ENCODE measurements around the gene BEST4.

BEST4 gene

DNA sequence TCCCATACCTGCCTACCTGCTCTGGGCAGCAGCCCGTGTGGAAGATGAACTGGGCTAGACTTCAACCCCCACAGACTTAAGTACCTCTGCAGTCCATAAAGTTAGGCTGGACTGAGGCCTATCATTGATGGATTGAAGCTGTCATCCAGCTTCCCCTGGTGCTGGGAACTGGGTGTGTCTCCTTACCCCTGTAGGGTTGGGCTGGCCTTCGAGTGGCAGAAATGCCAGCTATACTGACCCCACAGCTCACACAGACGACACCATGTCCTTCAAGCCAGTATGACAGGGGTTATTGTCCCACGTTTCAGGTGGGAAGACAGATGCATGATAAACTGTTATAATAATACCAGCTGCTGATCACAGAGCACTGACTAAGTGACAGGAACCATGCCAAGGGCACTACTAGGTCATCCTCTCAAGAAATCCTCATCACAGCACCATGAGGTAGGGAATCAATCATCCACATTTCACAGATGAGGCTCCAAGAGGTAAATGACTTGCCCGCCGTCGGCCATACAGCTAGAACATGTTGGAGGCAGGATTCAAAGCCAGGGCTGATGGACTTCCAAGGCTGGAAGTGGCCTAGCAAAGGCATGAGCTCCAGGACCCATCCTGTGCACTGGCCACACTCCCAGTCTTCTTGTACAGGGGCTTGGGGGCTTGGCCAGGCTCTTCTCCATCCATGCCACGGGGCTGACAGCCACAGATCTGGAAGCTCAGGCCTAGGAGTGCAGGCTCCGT is at the start of gene BEST4:
Gene BEST4, minus strand, starts transcription at position 51 of the 741 bp plus-strand sequence. CDS start 465 bp downstream, outside the sequence.
- H3K36me3 ChIP-seq (ENCODE audit: control insufficient read depth, insufficient read depth, low read length) = no peaks in the 10 kb centered on the region
- H3K4me1 ChIP-seq (ENCODE audit: control insufficient read depth, insufficient read depth, low read length) = peaks cover 41% of the 10 kb centered on the region
- no peak within 1 kb of the TSS for H3K27ac ChIP-seq (ENCODE audit: low read depth, low read length)
- no peaks in the 10 kb centered on the region for H3K9me3 ChIP-seq (ENCODE audit: control insufficient read depth, insufficient read depth, low read depth, low read length)
- peaks cover 24% of the 10 kb centered on the region for H3K27me3 ChIP-seq (ENCODE audit: control insufficient read depth, insufficient read depth, low read length)
- H3K4me3 ChIP-seq (ENCODE audit: low read depth, low read length) = no peak within 1 kb of the TSS
- H3K9ac ChIP-seq (ENCODE audit: low read length) = no peak within 1 kb of the TSS

DNA sequence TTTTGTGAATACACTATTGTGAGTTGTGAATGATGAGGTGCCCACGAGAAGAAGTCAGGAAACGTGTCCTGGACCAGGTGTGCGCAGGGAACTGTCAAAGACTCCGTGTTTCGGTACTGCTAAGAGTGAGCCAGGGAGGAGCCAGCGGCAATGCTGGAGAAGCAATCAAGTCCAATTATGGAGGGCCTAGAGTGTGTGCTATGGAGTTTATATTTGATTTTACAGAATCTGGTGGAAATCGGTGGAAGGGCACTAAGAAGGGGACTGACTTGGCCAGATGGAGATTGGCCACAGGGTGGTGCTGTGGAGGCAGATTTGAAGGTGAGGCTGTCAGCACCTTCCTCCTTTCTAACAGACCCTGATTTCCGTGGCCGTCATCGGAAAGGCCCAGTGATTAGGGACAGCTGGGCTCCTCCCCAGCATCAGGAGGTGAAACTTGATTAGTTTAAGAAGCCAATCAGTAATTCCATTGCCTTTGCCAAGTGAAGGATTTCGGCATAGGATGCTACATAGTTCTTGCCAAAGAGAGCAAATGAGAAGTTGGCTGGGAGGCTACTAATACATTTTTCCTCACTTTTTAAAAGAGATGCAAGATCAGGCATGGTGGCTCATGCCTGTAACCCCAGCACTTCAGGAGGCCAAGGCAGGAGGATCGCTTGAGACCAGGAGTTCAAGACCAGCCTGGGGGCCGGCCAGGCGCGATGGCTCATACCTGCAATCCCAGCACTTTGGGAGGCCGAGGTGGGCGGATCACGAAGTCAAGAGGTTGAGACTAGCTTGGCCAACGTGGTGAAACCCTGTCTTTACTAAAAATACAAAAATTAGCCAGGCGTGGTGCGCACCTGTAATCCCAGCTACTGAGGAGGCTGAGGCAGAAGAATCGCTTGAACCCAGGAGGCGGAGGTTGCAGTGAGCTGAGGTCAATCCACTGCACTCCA is 48.0 kb upstream of the BEST4 start:
- Histone ChIP-seq H3K4me1 (ENCODE audit: control insufficient read depth, insufficient read depth, low read length) (peaks cover 15% of the 10 kb centered on the region), H3K27me3 (ENCODE audit: control insufficient read depth, insufficient read depth, low read length) (no peaks in the 10 kb centered on the region), H3K9ac (ENCODE audit: low read length) (no peak overlapping the region)

DNA sequence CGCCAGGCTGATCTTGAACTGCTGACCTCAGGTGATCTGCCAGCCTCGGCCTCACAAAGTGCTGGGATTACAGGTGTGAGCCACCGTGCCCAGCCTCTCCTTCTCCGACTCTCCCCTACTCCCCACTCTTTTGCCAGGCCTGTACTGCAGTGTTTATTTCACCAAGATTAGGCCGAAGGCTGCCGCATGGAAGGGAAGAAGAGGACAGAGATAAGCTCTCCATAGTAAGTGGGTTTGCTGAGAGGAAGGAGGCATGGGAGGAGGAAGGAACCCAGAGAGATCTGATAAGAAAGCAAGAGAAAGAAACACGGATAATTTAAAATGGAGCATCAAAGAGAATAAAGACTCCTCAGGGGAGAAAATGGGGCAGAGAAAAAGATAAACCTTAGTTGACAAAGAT is 46.4 kb upstream of the BEST4 start:
- no peaks in the 10 kb centered on the region for H3K36me3 ChIP-seq (ENCODE audit: control insufficient read depth, insufficient read depth, low read length)
- peaks cover 20% of the 10 kb centered on the region for H3K4me1 ChIP-seq (ENCODE audit: control insufficient read depth, insufficient read depth, low read length)
- H3K27ac ChIP-seq (ENCODE audit: low read depth, low read length) = no peak overlapping the region
- no peaks in the 10 kb centered on the region for H3K9me3 ChIP-seq (ENCODE audit: control insufficient read depth, insufficient read depth, low read depth, low read length)
- H3K9ac ChIP-seq (ENCODE audit: low read length) = no peak overlapping the region
- no peak overlapping the region for H3K4me3 ChIP-seq (ENCODE audit: low read depth, low read length)
- H3K27me3 ChIP-seq (ENCODE audit: control insufficient read depth, insufficient read depth, low read length) = no peaks in the 10 kb centered on the region

More for the DNA sequence above, 48.0 kb upstream of the BEST4 start:
- Histone ChIP-seq H3K36me3 (ENCODE audit: control insufficient read depth, insufficient read depth, low read length) (no peaks in the 10 kb centered on the region), H3K9me3 (ENCODE audit: control insufficient read depth, insufficient read depth, low read depth, low read length) (no peaks in the 10 kb centered on the region), H3K27ac (ENCODE audit: low read depth, low read length) (no peak overlapping the region), H3K4me3 (ENCODE audit: low read depth, low read length) (no peak overlapping the region)

DNA sequence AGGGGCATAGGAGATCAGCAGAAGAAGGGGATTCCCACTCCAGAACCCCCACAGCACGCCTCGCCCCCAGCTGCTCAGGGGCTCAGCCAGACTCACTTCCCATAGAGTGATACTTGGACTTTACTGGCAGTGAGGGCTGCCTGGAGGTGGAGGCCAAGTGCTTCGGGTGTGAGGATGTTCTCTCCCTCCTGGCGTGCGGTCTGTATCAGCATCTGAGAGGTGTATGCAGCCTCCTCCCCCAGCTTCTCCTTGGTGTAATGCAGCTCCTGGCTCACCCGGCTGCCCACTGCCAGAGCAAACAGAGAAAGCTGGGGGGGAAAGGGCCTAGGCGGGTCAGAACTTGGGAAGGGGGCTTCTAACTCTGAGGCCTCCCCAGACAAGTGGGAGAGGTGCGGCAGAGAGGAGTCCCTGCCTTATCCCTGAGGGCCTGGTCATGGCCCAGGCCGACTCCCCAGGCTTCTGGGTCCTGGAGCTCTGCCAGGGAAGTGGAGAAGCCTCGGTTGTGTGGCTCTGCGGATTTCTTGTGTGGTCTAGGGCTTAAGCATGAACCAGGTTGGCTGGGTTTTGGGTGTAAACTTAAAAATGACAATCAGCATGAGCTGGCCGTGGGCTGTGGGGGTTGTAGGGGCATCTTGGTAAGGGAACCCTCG is 44.2 kb upstream of the BEST4 start:
- Histone ChIP-seq H3K27ac (ENCODE audit: low read depth, low read length) (no peak overlapping the region), H3K4me1 (ENCODE audit: control insufficient read depth, insufficient read depth, low read length) (peaks cover 20% of the 10 kb centered on the region), H3K9ac (ENCODE audit: low read length) (no peak overlapping the region), H3K27me3 (ENCODE audit: control insufficient read depth, insufficient read depth, low read length) (no peaks in the 10 kb centered on the region), H3K4me3 (ENCODE audit: low read depth, low read length) (no peak overlapping the region), H3K9me3 (ENCODE audit: control insufficient read depth, insufficient read depth, low read depth, low read length) (no peaks in the 10 kb centered on the region), H3K36me3 (ENCODE audit: control insufficient read depth, insufficient read depth, low read length) (no peaks in the 10 kb centered on the region)

DNA sequence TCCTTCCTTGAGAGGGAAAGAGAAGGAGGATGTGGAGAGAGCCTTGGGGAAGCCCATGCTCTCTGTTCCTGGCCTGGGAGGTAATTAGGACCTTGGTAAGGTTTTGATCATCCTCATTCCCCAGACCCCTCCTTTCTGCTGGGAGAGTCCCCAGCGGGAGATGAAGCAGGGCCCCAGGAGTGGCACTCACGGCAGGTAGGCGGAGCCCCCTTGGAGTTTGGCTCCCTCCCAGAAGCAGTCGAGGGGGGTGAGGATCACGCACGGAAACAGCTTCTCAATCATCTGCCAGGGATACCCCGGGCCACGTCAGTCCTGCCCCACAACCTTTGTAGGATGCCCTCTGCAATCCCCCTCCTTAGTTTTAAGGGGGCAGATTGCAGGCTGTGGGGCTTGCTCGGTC is 43.5 kb upstream of the BEST4 start:
- Histone ChIP-seq H3K4me3 (ENCODE audit: low read depth, low read length) (no peak overlapping the region), H3K27ac (ENCODE audit: low read depth, low read length) (no peak overlapping the region), H3K9ac (ENCODE audit: low read length) (no peak overlapping the region), H3K4me1 (ENCODE audit: control insufficient read depth, insufficient read depth, low read length) (peaks cover 24% of the 10 kb centered on the region), H3K27me3 (ENCODE audit: control insufficient read depth, insufficient read depth, low read length) (no peaks in the 10 kb centered on the region), H3K9me3 (ENCODE audit: control insufficient read depth, insufficient read depth, low read depth, low read length) (no peaks in the 10 kb centered on the region), H3K36me3 (ENCODE audit: control insufficient read depth, insufficient read depth, low read length) (no peaks in the 10 kb centered on the region)

DNA sequence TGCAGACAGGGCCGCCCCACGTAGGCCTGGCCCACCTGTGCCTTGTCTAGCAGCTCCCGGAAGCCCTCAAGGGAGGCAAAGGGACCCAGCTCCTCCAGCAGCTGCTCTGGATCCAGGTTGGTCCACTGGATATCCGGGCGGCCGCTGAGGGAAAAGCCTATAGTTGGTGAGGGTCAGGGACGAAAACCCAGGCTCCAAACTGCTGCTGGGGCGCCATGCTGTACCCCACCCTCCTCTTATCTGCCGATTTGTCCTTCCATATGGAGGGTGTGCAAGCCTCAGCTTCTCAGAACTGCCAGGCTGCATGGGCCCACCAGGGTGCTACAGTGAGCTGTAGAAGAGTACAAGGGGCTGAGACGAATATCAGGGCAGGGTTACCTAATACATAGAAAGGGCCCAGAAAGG is 42.9 kb upstream of the BEST4 start:
- peaks cover 24% of the 10 kb centered on the region for H3K4me1 ChIP-seq (ENCODE audit: control insufficient read depth, insufficient read depth, low read length)
- H3K4me3 ChIP-seq (ENCODE audit: low read depth, low read length) = no peak overlapping the region
- no peaks in the 10 kb centered on the region for H3K27me3 ChIP-seq (ENCODE audit: control insufficient read depth, insufficient read depth, low read length)
- no peaks in the 10 kb centered on the region for H3K36me3 ChIP-seq (ENCODE audit: control insufficient read depth, insufficient read depth, low read length)
- H3K9ac ChIP-seq (ENCODE audit: low read length) = no peak overlapping the region
- H3K9me3 ChIP-seq (ENCODE audit: control insufficient read depth, insufficient read depth, low read depth, low read length) = no peaks in the 10 kb centered on the region
- H3K27ac ChIP-seq (ENCODE audit: low read depth, low read length) = no peak overlapping the region

DNA sequence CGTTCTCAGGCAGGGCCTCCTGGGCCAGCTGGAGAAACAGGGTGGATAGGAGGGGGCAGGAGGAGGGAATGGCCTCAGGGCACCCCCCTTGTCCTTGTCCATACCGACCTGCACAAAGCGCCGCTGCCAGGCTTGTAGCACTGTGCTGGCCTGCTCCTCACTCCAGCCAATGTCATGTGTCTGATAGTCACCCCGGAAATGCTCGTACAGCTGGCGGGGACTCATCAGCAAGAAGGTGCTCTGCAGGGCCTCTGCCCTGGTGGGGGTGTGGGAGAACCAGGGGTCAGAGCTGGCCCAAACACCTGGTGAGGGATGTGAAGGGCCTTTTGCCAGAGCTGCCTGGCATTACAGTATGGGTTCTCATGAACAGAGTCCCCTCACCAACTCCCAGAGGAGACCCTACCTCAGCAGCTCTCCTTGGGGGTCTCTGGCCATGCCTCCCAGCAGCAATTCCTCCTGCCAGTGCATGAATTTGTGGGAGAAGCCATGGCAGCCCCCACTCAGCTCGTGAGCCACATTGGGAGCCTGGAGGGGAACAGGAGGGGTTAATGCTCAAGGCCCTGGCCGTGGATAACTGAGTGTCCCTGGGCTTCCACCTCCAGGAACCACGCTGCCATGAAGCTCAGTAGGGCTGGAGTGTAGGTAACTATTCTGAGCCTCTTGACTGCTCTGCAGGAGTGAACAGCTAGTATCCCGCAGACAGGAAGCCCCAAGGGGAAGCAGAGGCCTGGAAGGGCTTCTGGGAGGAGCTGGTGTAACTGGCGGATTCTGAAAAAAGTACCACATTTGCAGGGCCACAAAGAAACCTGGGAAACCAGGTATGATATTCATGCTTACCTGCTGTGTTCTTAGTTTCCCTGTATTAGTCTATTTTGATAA is 41.8 kb upstream of the BEST4 start:
- no peaks in the 10 kb centered on the region for H3K9me3 ChIP-seq (ENCODE audit: control insufficient read depth, insufficient read depth, low read depth, low read length)
- H3K27me3 ChIP-seq (ENCODE audit: control insufficient read depth, insufficient read depth, low read length) = no peaks in the 10 kb centered on the region
- no peak overlapping the region for H3K27ac ChIP-seq (ENCODE audit: low read depth, low read length)
- no peak overlapping the region for H3K4me3 ChIP-seq (ENCODE audit: low read depth, low read length)
- no peak overlapping the region for H3K9ac ChIP-seq (ENCODE audit: low read length)
- H3K36me3 ChIP-seq (ENCODE audit: control insufficient read depth, insufficient read depth, low read length) = no peaks in the 10 kb centered on the region
- H3K4me1 ChIP-seq (ENCODE audit: control insufficient read depth, insufficient read depth, low read length) = peaks cover 24% of the 10 kb centered on the region

DNA sequence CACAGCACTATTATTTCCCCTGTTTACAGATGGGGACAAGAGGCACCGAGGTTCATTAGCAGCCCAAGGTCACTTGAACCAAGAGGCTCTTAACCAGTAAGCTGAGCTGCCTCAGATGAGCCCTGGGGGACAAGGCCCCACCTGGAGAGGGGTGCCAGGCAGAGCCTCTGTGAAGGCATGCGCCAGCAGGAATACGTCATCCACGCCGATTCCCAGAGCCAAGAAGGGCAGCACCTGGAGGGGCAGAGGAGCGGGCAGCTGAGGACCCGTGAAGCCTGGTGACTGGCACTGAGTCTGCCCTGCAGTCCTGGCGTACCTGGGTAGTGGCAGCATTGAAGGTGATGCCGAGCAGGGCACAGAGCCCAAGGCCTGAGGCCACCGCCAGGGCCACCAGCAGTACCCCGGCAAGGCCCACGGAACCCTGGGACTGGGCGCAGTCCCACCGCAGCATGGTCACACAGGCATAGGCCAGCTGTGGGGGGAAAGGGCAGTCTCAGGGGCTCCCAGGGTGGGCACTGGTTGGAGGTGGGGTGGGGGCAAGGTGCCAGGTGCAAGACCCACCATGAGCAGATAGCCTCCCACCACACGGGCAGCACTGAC is 41.0 kb upstream of the BEST4 start:
- Histone ChIP-seq H3K36me3 (ENCODE audit: control insufficient read depth, insufficient read depth, low read length) (no peaks in the 10 kb centered on the region), H3K27me3 (ENCODE audit: control insufficient read depth, insufficient read depth, low read length) (no peaks in the 10 kb centered on the region), H3K27ac (ENCODE audit: low read depth, low read length) (no peak overlapping the region), H3K9me3 (ENCODE audit: control insufficient read depth, insufficient read depth, low read depth, low read length) (no peaks in the 10 kb centered on the region), H3K9ac (ENCODE audit: low read length) (no peak overlapping the region), H3K4me3 (ENCODE audit: low read depth, low read length) (no peak overlapping the region), H3K4me1 (ENCODE audit: control insufficient read depth, insufficient read depth, low read length) (peaks cover 24% of the 10 kb centered on the region)

DNA sequence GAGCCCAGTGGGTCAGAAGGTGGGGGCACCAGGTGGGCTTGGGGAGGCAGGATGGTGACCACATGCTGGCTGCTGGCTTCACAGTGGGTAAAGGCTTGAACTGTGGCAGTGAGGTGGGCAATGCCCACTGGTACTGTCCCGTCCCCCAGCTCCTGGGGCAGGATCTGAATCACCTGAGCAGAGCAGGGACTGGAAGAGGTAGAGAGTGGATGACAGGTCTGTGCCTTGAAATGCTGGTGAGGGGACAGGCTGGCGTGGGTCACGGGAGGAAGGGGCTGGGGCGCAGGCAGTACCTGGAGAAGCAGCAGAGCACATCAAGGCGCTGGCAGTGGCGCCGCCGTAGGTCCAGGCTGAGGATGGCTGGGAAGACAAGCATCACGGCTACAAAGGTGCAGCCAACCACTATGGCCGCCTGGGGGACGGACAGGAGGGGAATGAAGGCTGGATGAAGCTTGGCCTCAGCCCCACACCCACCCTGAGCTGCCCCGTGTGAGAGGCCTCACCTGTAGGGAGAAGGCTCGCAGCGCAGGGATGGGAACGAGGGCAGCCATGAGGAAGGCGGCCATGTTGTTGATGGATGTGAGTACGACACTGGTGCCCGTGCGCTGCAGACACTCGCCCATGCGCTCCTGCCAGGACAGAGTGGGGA is 40.2 kb upstream of the BEST4 start:
- peaks cover 24% of the 10 kb centered on the region for H3K4me1 ChIP-seq (ENCODE audit: control insufficient read depth, insufficient read depth, low read length)
- no peak overlapping the region for H3K4me3 ChIP-seq (ENCODE audit: low read depth, low read length)
- H3K9ac ChIP-seq (ENCODE audit: low read length) = no peak overlapping the region
- H3K27ac ChIP-seq (ENCODE audit: low read depth, low read length) = no peak overlapping the region
- no peaks in the 10 kb centered on the region for H3K9me3 ChIP-seq (ENCODE audit: control insufficient read depth, insufficient read depth, low read depth, low read length)
- H3K27me3 ChIP-seq (ENCODE audit: control insufficient read depth, insufficient read depth, low read length) = no peaks in the 10 kb centered on the region
- H3K36me3 ChIP-seq (ENCODE audit: control insufficient read depth, insufficient read depth, low read length) = no peaks in the 10 kb centered on the region
